ENCODE measurements around the gene ULK4.

GRCh38 chr3:41532976-41533375, 428.9 kb downstream of the ULK4 start:
- TF ChIP-seq, protein P1, sequence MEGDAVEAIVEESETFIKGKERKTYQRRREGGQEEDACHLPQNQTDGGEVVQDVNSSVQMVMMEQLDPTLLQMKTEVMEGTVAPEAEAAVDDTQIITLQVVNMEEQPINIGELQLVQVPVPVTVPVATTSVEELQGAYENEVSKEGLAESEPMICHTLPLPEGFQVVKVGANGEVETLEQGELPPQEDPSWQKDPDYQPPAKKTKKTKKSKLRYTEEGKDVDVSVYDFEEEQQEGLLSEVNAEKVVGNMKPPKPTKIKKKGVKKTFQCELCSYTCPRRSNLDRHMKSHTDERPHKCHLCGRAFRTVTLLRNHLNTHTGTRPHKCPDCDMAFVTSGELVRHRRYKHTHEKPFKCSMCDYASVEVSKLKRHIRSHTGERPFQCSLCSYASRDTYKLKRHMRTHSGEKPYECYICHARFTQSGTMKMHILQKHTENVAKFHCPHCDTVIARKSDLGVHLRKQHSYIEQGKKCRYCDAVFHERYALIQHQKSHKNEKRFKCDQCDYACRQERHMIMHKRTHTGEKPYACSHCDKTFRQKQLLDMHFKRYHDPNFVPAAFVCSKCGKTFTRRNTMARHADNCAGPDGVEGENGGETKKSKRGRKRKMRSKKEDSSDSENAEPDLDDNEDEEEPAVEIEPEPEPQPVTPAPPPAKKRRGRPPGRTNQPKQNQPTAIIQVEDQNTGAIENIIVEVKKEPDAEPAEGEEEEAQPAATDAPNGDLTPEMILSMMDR (IDR thresholded peaks at IDR 0.05): no peak
- TF ChIP-seq TCF7L2 (IDR thresholded peaks at IDR 0.05; ENCODE audit: low read depth, low read length): no peak
